Testis (tissue), 2 donors: ENCODE data around the gene NRG2.

Experiments
- CTCF ChIP-seq, 3 experiments: fragments of 450-650 bp in 2 of 3; fragments of 200-600 bp in 1 of 3; sonication (generic) in 1 of 3; IDR thresholded peaks; one replicate each; pipeline ENCODE4 v1.5.1; 2016 to 2019; ENCODE audit warnings: antibody characterized with exemption in 3 of 3, mild to moderate bottlenecking in 2 of 3, moderate library complexity in 1 of 3
- POLR2A ChIP-seq: fragments of 450-650 bp; IDR thresholded peaks from one replicate; pipeline ENCODE4 v1.6.1; 2017; ENCODE audit warnings: antibody characterized with exemption, mild to moderate bottlenecking, moderate library complexity

DNA sequence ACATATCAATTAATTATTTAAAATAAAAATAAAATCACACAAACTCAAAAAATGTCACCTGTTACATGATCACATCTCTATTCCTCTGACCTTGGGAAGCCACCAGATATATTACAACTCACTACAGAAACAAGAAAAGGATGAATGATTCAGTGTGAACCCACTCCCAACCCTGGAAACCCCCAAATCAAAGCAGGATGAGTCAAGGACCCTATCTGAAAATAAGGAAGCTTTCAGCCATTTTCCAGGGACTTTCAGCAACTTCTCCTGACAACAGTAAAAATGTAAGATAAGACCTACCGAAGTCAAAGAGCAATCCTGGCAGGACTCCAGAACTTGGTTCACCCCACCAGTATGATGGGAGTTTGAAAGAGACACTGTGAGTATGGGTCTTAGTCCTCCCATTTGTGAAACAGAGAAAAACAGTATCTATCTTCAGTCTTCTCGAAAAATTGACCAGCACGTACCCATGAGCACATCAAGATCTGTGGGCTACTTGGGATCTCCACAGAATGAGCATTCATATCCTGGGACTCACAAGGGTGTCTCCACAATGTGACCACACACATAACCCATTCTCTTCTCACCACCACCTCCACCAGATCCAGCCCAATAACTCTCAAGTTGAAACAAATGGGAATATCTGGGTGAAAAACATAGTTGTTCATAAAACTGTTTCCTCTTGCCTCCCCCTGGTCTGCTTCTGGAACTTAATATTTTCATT, 9.9 kb downstream of the NRG2 start:
- TF ChIP-seq CTCF (IDR thresholded peaks at IDR 0.05) = no peak
- TF ChIP-seq POLR2A = no peak
